Liver (tissue), 9 donors: ENCODE results near the gene ARFGAP3. TPM values are rescaled to one million over a fixed set of nuclear protein-coding genes. Genes with fewer than 3 reads are reported as not detected.

ENCODE experiments used
- DNase-seq: peaks from one replicate; pipeline ENCODE4 v3.0.0-alpha.2; 2017; ENCODE audit warnings: low spot score
- H3K27ac ChIP-seq, 2 donors: one replicate each; pipeline ENCODE4 v1.7.0; 2013; ENCODE audit warnings: inconsistent platforms in 2 of 2, low read length in 2 of 2, control low read depth in 1 of 2, low read depth in 1 of 2, mild to moderate bottlenecking in 1 of 2
- H3K27me3 ChIP-seq, 4 donors: one replicate each; pipeline versions ENCODE4 v1.6.1 to v1.7.0; 2013; ENCODE audit warnings: low read length in 3 of 4, inconsistent platforms in 1 of 4, mild to moderate bottlenecking in 1 of 4, moderate library complexity in 1 of 4; ENCODE audit not compliant: control insufficient read depth in 4 of 4, insufficient read depth in 4 of 4
- H3K36me3 ChIP-seq, 4 donors: one replicate each; pipeline versions ENCODE4 v1.6.1 to v1.7.0; 2013; ENCODE audit warnings: low read length in 3 of 4, mild to moderate bottlenecking in 3 of 4, low read depth in 1 of 4, moderate library complexity in 1 of 4; ENCODE audit not compliant: control insufficient read depth in 4 of 4, insufficient read depth in 3 of 4
- H3K4me1 ChIP-seq, 4 donors: one replicate each; pipeline versions ENCODE4 v1.6.1 to v1.7.0; 2013; ENCODE audit warnings: low read length in 3 of 4, mild to moderate bottlenecking in 3 of 4, moderate library complexity in 1 of 4; ENCODE audit not compliant: control insufficient read depth in 4 of 4, insufficient read depth in 4 of 4
- H3K4me3 ChIP-seq, 3 donors: one replicate each; pipeline versions ENCODE4 v1.6.1 to v1.7.0; 2013; ENCODE audit warnings: low read length in 3 of 3, control low read depth in 1 of 3, low read depth in 1 of 3, mild to moderate bottlenecking in 1 of 3
- H3K9ac ChIP-seq, 2 donors: one replicate each; pipeline ENCODE4 v1.7.0; 2013; ENCODE audit warnings: low read length in 2 of 2, mild to moderate bottlenecking in 2 of 2, moderate library complexity in 2 of 2, control low read depth in 1 of 2, low read depth in 1 of 2
- H3K9me3 ChIP-seq, 4 donors: one replicate each; pipeline versions ENCODE4 v1.6.1 to v1.7.0; 2013; ENCODE audit warnings: low read length in 3 of 4; ENCODE audit not compliant: control insufficient read depth in 4 of 4
- EGR1 ChIP-seq, 2 donors: IDR thresholded peaks; 2 replicates each; pipeline ENCODE4 v1.6.1; 2016 to 2018; ENCODE audit warnings: antibody characterized with exemption in 2 of 2, low read depth in 2 of 2
- FOXA1 ChIP-seq: IDR thresholded peaks from 2 replicates; pipeline ENCODE4 v1.6.1; 2016; ENCODE audit warnings: antibody characterized with exemption
- FOXA2 ChIP-seq: IDR thresholded peaks from 2 replicates; pipeline ENCODE4 v1.6.1; 2016; ENCODE audit warnings: antibody characterized with exemption
- GABPA ChIP-seq, 2 donors: IDR thresholded peaks in 1 of 2; conservative IDR thresholded peaks in 1 of 2; 2 replicates each; pipeline ENCODE4 v1.6.1; 2016; ENCODE audit warnings: antibody characterized with exemption in 2 of 2, mild to moderate bottlenecking in 1 of 2, moderate library complexity in 1 of 2
- HNF4A ChIP-seq, 2 donors: conservative IDR thresholded peaks; 2 replicates each; pipeline ENCODE4 v1.6.1; 2016; ENCODE audit warnings: antibody characterized with exemption in 2 of 2, mild to moderate bottlenecking in 2 of 2
- HNF4G ChIP-seq: IDR thresholded peaks from 2 replicates; pipeline ENCODE4 v1.6.1; 2016; ENCODE audit warnings: antibody characterized with exemption
- JUND ChIP-seq, 2 donors: IDR thresholded peaks; 2 replicates each; pipeline ENCODE4 v1.6.1; 2016; ENCODE audit warnings: antibody characterized with exemption in 2 of 2
- NR2F2 ChIP-seq: IDR thresholded peaks from 2 replicates; pipeline ENCODE4 v1.6.1; 2016; ENCODE audit warnings: antibody characterized with exemption
- RAD21 ChIP-seq, 2 donors: IDR thresholded peaks; 2 replicates each; pipeline ENCODE4 v1.6.1; 2016; ENCODE audit warnings: antibody characterized with exemption in 2 of 2, mild to moderate bottlenecking in 2 of 2
- RXRA ChIP-seq, 2 donors: IDR thresholded peaks; 2 replicates each; pipeline ENCODE4 v1.6.1; 2017 to 2018; ENCODE audit warnings: antibody characterized with exemption in 2 of 2, mild to moderate bottlenecking in 1 of 2
- SP1 ChIP-seq: IDR thresholded peaks from 2 replicates; pipeline ENCODE4 v1.6.1; 2018; ENCODE audit warnings: antibody characterized with exemption, mild to moderate bottlenecking
- TAF1 ChIP-seq: conservative IDR thresholded peaks from 2 replicates; pipeline ENCODE4 v1.6.1; 2016; ENCODE audit warnings: antibody characterized with exemption, mild to moderate bottlenecking
- YY1 ChIP-seq: IDR thresholded peaks from 2 replicates; pipeline ENCODE4 v1.6.1; 2016; ENCODE audit warnings: antibody characterized with exemption, mild to moderate bottlenecking
- WGBS: extraction: QIAGEN DNeasy Blood & Tissue Kit; methylation state at CpG from one replicate; pipeline ENCODE4 v1.1.7; 2013; 5-methylcytosine and 5-hydroxymethylcytosine counted together
- polyA plus RNA-seq, 2 donors: library from polyadenylated mRNA; stranded (reverse) in 1 of 2; unstranded in 1 of 2; fragments of 200-250 nt in 1 of 2; fragments of >200 nt in 1 of 2; fragmentation: Nextera tagmentation in 1 of 2; extraction: Ambion mirVana in 1 of 2; gene quantifications; one replicate each; pipeline versions ENCODE4 v1.2.1 to v1.2.3, GENCODE V29; 2013 to 2015
- total RNA-seq, 2 donors: library from RNA; depleted of rRNA; stranded (reverse); fragments of >200 nt; gene quantifications; one replicate each; pipeline ENCODE4 v1.2.3, GENCODE V29; 2014
- TF ChIP-seq, protein P1 (sequence below): IDR thresholded peaks from 2 replicates; pipeline ENCODE4 v1.6.1; 2016; ENCODE audit warnings: antibody characterized with exemption
- TF ChIP-seq, protein P2 (sequence below): IDR thresholded peaks from 2 replicates; pipeline ENCODE4 v1.6.1; 2016; ENCODE audit warnings: antibody characterized with exemption
- TF ChIP-seq, protein P3 (sequence below): IDR thresholded peaks from 2 replicates; pipeline ENCODE4 v1.6.1; 2016; ENCODE audit warnings: antibody characterized with exemption
- TF ChIP-seq, protein P4 (sequence below): fragments of 150-350 bp; IDR thresholded peaks from 2 replicates; pipeline ENCODE4 v1.5.1; 2017; ENCODE audit warnings: improper control_type of control experiment, low read depth, low read length; ENCODE audit not compliant: missing input control
- TF ChIP-seq, protein P5 (sequence below): IDR thresholded peaks from 2 replicates; pipeline ENCODE4 v1.6.1; 2016; ENCODE audit warnings: antibody characterized with exemption, mild to moderate bottlenecking
- donor health status: healthy.
- donor health status: healthy.
- donor health status: healthy.
- donor health status: healthy.
- donor health status: healthy.

ARFGAP3 gene
- total and polyA plus RNA-seq, 4 donors: 18.2 to 55.1 (median 27.5) TPM

DNA sequence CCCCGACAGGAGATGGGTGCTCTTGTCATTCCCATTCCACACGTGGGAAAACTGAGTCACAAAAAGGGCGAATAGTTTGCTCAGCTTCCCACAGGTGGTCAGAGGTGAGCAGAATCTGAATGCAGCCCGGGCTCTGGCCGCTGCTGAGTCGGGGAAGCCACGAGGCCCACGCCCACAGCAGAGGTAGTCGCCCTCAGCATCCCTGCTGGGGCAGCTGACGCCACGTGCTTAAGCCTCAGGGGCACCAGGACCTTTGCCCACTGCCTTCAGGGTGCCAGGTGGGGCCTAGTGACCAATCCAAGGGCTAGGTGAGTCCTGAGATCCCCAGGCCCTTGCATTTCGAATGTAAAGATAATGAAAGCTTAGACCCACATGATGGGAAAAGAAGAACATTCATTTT, 24.2 kb upstream of the ARFGAP3 start:
- TF ChIP-seq GABPA (IDR thresholded peaks at IDR 0.05 in 1 of 2, conservative IDR thresholded peaks at IDR 0.05 in 1 of 2): no peak
- no peak for TF ChIP-seq FOXA1
- no peak for TF ChIP-seq RXRA (IDR thresholded peaks at IDR 0.05)
- TF ChIP-seq, protein P1, sequence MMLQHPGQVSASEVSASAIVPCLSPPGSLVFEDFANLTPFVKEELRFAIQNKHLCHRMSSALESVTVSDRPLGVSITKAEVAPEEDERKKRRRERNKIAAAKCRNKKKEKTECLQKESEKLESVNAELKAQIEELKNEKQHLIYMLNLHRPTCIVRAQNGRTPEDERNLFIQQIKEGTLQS: no peak
- no peak for TF ChIP-seq HNF4G
- no peak for TF ChIP-seq SP1
- no peak for TF ChIP-seq HNF4A (conservative IDR thresholded peaks at IDR 0.05)
- Histone ChIP-seq H3K27ac (peak overlapping the region; percentile 86 to 88), H3K27me3 (no peaks in the 10 kb centered on the region), H3K36me3 (peaks cover 6 to 35% (median 16%) of the 10 kb centered on the region in 4 donors), H3K9me3 (no peaks in the 10 kb centered on the region), H3K4me1 (peaks cover 10 to 44% (median 28%) of the 10 kb centered on the region in 4 donors), H3K9ac (peak overlapping the region; percentile 29 to 71), H3K4me3 (no peak overlapping the region)
- DNase-seq: no peak
- 91% methylated on average over 12 of the region's 12 CpGs for WGBS

DNA sequence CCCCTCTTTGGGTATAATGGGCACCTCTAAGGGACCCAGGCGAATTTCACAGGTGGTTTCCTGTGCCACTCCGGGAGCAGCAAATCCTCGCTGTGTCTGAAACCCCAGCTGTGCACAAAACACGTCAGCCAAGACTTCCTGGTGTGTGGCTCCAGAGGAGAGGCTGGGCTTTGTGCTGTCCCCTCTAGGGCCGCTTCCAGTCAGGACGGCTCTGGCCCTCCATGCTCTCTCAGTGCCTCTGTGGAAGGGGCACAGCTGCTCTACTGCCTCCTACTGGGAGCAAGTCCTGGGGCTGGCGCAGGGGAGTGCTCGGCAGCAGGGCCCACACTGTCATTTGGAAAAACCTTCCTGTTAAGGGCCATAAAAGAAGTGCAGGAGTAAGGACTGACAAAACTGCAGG, 23.7 kb upstream of the ARFGAP3 start:
- Histone ChIP-seq H3K4me1 (peaks cover 10 to 44% (median 28%) of the 10 kb centered on the region in 4 donors), H3K27ac (peak overlapping the region; percentile 86 to 88), H3K36me3 (peaks cover 7 to 40% (median 18%) of the 10 kb centered on the region in 4 donors), H3K27me3 (no peaks in the 10 kb centered on the region), H3K9me3 (no peaks in the 10 kb centered on the region), H3K4me3 (no peak overlapping the region), H3K9ac (no peak overlapping the region)
- TF ChIP-seq HNF4A (conservative IDR thresholded peaks at IDR 0.05): no peak
- no peak for TF ChIP-seq TAF1
- no peak for TF ChIP-seq EGR1 (IDR thresholded peaks at IDR 0.05; ENCODE audit: low read depth in 2 of 2)
- TF ChIP-seq FOXA1: no peak
- no peak for TF ChIP-seq RAD21 (IDR thresholded peaks at IDR 0.05)
- TF ChIP-seq SP1: no peak
- no peak for TF ChIP-seq GABPA (IDR thresholded peaks at IDR 0.05 in 1 of 2, conservative IDR thresholded peaks at IDR 0.05 in 1 of 2)
- TF ChIP-seq, protein P2, sequence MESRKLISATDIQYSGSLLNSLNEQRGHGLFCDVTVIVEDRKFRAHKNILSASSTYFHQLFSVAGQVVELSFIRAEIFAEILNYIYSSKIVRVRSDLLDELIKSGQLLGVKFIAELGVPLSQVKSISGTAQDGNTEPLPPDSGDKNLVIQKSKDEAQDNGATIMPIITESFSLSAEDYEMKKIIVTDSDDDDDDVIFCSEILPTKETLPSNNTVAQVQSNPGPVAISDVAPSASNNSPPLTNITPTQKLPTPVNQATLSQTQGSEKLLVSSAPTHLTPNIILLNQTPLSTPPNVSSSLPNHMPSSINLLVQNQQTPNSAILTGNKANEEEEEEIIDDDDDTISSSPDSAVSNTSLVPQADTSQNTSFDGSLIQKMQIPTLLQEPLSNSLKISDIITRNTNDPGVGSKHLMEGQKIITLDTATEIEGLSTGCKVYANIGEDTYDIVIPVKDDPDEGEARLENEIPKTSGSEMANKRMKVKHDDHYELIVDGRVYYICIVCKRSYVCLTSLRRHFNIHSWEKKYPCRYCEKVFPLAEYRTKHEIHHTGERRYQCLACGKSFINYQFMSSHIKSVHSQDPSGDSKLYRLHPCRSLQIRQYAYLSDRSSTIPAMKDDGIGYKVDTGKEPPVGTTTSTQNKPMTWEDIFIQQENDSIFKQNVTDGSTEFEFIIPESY: no peak
- no peak for TF ChIP-seq NR2F2
- TF ChIP-seq JUND (IDR thresholded peaks at IDR 0.05): no peak
- no peak for TF ChIP-seq HNF4G
- no peak for TF ChIP-seq RXRA (IDR thresholded peaks at IDR 0.05)
- TF ChIP-seq, protein P3, sequence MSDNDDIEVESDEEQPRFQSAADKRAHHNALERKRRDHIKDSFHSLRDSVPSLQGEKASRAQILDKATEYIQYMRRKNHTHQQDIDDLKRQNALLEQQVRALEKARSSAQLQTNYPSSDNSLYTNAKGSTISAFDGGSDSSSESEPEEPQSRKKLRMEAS: no peak
- TF ChIP-seq, protein P4, sequence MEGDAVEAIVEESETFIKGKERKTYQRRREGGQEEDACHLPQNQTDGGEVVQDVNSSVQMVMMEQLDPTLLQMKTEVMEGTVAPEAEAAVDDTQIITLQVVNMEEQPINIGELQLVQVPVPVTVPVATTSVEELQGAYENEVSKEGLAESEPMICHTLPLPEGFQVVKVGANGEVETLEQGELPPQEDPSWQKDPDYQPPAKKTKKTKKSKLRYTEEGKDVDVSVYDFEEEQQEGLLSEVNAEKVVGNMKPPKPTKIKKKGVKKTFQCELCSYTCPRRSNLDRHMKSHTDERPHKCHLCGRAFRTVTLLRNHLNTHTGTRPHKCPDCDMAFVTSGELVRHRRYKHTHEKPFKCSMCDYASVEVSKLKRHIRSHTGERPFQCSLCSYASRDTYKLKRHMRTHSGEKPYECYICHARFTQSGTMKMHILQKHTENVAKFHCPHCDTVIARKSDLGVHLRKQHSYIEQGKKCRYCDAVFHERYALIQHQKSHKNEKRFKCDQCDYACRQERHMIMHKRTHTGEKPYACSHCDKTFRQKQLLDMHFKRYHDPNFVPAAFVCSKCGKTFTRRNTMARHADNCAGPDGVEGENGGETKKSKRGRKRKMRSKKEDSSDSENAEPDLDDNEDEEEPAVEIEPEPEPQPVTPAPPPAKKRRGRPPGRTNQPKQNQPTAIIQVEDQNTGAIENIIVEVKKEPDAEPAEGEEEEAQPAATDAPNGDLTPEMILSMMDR: no peak
- TF ChIP-seq YY1: no peak
- TF ChIP-seq FOXA2: no peak
- TF ChIP-seq, protein P5, sequence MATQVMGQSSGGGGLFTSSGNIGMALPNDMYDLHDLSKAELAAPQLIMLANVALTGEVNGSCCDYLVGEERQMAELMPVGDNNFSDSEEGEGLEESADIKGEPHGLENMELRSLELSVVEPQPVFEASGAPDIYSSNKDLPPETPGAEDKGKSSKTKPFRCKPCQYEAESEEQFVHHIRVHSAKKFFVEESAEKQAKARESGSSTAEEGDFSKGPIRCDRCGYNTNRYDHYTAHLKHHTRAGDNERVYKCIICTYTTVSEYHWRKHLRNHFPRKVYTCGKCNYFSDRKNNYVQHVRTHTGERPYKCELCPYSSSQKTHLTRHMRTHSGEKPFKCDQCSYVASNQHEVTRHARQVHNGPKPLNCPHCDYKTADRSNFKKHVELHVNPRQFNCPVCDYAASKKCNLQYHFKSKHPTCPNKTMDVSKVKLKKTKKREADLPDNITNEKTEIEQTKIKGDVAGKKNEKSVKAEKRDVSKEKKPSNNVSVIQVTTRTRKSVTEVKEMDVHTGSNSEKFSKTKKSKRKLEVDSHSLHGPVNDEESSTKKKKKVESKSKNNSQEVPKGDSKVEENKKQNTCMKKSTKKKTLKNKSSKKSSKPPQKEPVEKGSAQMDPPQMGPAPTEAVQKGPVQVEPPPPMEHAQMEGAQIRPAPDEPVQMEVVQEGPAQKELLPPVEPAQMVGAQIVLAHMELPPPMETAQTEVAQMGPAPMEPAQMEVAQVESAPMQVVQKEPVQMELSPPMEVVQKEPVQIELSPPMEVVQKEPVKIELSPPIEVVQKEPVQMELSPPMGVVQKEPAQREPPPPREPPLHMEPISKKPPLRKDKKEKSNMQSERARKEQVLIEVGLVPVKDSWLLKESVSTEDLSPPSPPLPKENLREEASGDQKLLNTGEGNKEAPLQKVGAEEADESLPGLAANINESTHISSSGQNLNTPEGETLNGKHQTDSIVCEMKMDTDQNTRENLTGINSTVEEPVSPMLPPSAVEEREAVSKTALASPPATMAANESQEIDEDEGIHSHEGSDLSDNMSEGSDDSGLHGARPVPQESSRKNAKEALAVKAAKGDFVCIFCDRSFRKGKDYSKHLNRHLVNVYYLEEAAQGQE: no peak
- TF ChIP-seq, protein P1: no peak
- WGBS: 95% methylated on average over 8 of the region's 8 CpGs
- DNase-seq: no peak
